ENCODE data around the gene FAM229A. TPM values are rescaled to one million over a fixed set of nuclear protein-coding genes. Genes with fewer than 3 reads are reported as not detected.

The FAM229A gene, protein sequence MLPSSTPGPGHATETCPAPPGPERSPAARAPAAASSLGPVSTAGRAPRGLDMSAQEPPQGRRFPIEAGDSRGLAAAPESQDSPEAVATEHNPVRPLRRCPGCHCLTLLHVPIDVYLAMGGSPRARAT
- 86.3 and 131 TPM in 2 replicates for total RNA-seq (2011; cell fraction: chromatin; rRNA removed; ENCODE audit: low replicate concordance)
- total RNA-seq (2011; cell fraction: nucleolus; rRNA removed), result 70.1 and 80.5 TPM in 2 replicates
- 83.9 and 97.2 TPM in 2 replicates for total RNA-seq (2011; cell fraction: nucleoplasm; rRNA removed)
- total RNA-seq (2014; rRNA removed) (6.7 and 7.4 TPM in 2 replicates), total RNA-seq (2014; rRNA removed; fragmentation: Illumina TruSeq; extraction: Trizol) (3.6 and 4.0 TPM in 2 replicates), total RNA-seq (2015; rRNA removed; fragmentation: Illumina TruSeq; extraction: Trizol) (2.9 and 3.4 TPM in 2 replicates), total RNA-seq (2021) (11.6 and 12.7 TPM in 2 replicates), polyA plus RNA-seq (2011; rRNA removed) (10.9 and 18.6 TPM in 2 replicates), polyA plus RNA-seq (2014; fragmentation: Illumina TruSeq; extraction: Trizol) (9.5 and 9.7 TPM in 2 replicates), polyA plus RNA-seq (2014; fragmentation: Nextera tagmentation; extraction: Ambion mirVana) (under 1 TPM; 0.04 TPM), polyA plus RNA-seq (2014; rRNA removed) (17.9 and 21.6 TPM in 2 replicates), polyA minus RNA-seq (2011; rRNA and poly(A)+ RNA removed) (4.5 and 5.5 TPM in 2 replicates), Bru-seq, nascent RNA (percentile 62 among the genes with signal in this experiment), BruChase-seq, experiment 1, labeled RNA remaining after a 2-hour chase (percentile 73 among the genes with signal in this experiment), BruChase-seq, experiment 2, labeled RNA remaining after a 6-hour chase (percentile 70 among the genes with signal in this experiment)
- polyA plus RNA-seq (2011; cell fraction: cytosol; rRNA removed), result 7.0 and 9.1 TPM in 2 replicates
- 76.1 and 118 TPM in 2 replicates for polyA plus RNA-seq (2011; cell fraction: nucleus; rRNA removed)
- polyA plus RNA-seq (2012), result 9.5 and 33.7 TPM in 2 replicates
- 1.1 and 1.6 TPM in 2 replicates for polyA minus RNA-seq (2011; cell fraction: cytosol; rRNA and poly(A)+ RNA removed)
- 13.0 and 14.4 TPM in 2 replicates for polyA minus RNA-seq (2011; cell fraction: nucleus; rRNA and poly(A)+ RNA removed)
- long read RNA-seq, experiment 1, transcript FAM229A-202 (2 exons, 2,759 nt), result major isoform, 8 of 14 reads
- long read RNA-seq, experiment 1, partial matches to known transcripts, result 0 of 14 reads
- long read RNA-seq, experiment 1, other reads (novel, unspliced or antisense), result 6 of 14 reads
- long read RNA-seq, experiment 2, result 0 reads
- long read RNA-seq, experiment 3, result 0 reads

GRCh38 chr1:32362474-32363313, at the start of gene FAM229A, which contains the start of gene TSSK3:
TSS of gene FAM229A (minus strand) at chr1:32362485. CDS start at chr1:32362091, 394 bp downstream.
TSS of gene TSSK3 (plus strand) at chr1:32362539. CDS start at chr1:32362702, 163 bp downstream.
- WGBS (ENCODE audit: insufficient coverage, low coverage, missing lambda C conversion rate), result 87% methylated on average over 16 of the region's 17 CpGs
- Histone ChIP-seq H3K36me3 (ENCODE audit: control insufficient read depth, insufficient read depth, low read length) (peaks cover 63% of the 10 kb centered on the region), H2AFZ (ENCODE audit: low read depth, low read length) (no peak within 1 kb of the TSS), H3K27ac (ENCODE audit: extremely low read depth, low read depth, low read length) (no peak within 1 kb of the TSS), H3K79me2 (ENCODE audit: control insufficient read depth, insufficient read depth, low read length) (no peaks in the 10 kb centered on the region), H3K4me3 (no peak within 1 kb of the TSS), H3K4me2 (ENCODE audit: insufficient read depth, low read length) (no peak within 1 kb of the TSS), H3K27me3 (ENCODE audit: control insufficient read depth in 2 of 2, insufficient read depth in 2 of 2, low read length in 2 of 2) (no peaks in the 10 kb centered on the region), H4K20me1 (replicated peaks; ENCODE audit: control insufficient read depth, insufficient read depth, low read length) (no peaks in the 10 kb centered on the region), H3K4me1 (replicated peaks in 1 of 2; ENCODE audit: control insufficient read depth in 2 of 2, insufficient read depth in 2 of 2, low read length in 2 of 2) (peaks cover 0 to 4% of the 10 kb centered on the region in 2 experiments; a peak in 1 of 5 replicates), H3K9me3 (replicated peaks; ENCODE audit: control insufficient read depth, insufficient read depth, low read depth, low read length) (no peaks in the 10 kb centered on the region), H3K9me1 (ENCODE audit: control insufficient read depth, insufficient read depth, low read length) (no peaks in the 10 kb centered on the region), H3K9ac (ENCODE audit: insufficient read depth in 1 of 2, low read depth in 2 of 2, low read length in 2 of 2) (0 out of 4 replicates have a peak within 1 kb of the TSS, but pooled peaks of 1 of the 2 experiments have one; percentile 10)
- POLR2A ChIA-PET, result interaction anchor here (1.0 to 3.2 kb wide), 7 partner anchors 9 to 32 kb away, joined by 3 to 16 read pairs (median 8); partner anchors contain the start of genes BSDC1 and MARCKSL1
- in situ Hi-C loops (cut with MboI) (no loop called here), intact Hi-C loops (cut with micrococcal nuclease) (no loop called here)
- CTCF ChIA-PET (ENCODE audit: low intra/inter-chr PET ratio), result no interaction called here
- TF ChIP-seq, protein P1, sequence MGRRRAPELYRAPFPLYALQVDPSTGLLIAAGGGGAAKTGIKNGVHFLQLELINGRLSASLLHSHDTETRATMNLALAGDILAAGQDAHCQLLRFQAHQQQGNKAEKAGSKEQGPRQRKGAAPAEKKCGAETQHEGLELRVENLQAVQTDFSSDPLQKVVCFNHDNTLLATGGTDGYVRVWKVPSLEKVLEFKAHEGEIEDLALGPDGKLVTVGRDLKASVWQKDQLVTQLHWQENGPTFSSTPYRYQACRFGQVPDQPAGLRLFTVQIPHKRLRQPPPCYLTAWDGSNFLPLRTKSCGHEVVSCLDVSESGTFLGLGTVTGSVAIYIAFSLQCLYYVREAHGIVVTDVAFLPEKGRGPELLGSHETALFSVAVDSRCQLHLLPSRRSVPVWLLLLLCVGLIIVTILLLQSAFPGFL (CRISPR knock-in tag; IDR thresholded peaks at IDR 0.05), result no peak
- TF ChIP-seq KAT2B (IDR thresholded peaks at IDR 0.05; ENCODE audit: low read depth, low read length) (no peak), PML (IDR thresholded peaks at IDR 0.05; ENCODE audit: low read length) (0 out of 2 replicates have a peak, but pooled peaks have one; percentile 31), POLR2A (conservative IDR thresholded peaks at IDR 0.05) (peak; percentile 48; the same call in 1 of the 2 replicates), POLR2AphosphoS5 (IDR thresholded peaks at IDR 0.05; ENCODE audit: control insufficient read depth, insufficient read depth, low read depth, low read length) (peak; percentile 28; the same call in 1 of the 2 replicates), POLR2AphosphoS2 (IDR thresholded peaks at IDR 0.05; ENCODE audit: low read length) (0 out of 2 replicates have a peak, but pooled peaks have one; percentile 44), TAF7 (tag; IDR thresholded peaks at IDR 0.05) (no peak), ZBED1 (IDR thresholded peaks at IDR 0.05) (peak; percentile 60; the same call in 1 of the 2 replicates), SUPT5H (IDR thresholded peaks at IDR 0.05) (peak; percentile 41; the same call in 1 of the 2 replicates)
- TF ChIP-seq, protein P2, sequence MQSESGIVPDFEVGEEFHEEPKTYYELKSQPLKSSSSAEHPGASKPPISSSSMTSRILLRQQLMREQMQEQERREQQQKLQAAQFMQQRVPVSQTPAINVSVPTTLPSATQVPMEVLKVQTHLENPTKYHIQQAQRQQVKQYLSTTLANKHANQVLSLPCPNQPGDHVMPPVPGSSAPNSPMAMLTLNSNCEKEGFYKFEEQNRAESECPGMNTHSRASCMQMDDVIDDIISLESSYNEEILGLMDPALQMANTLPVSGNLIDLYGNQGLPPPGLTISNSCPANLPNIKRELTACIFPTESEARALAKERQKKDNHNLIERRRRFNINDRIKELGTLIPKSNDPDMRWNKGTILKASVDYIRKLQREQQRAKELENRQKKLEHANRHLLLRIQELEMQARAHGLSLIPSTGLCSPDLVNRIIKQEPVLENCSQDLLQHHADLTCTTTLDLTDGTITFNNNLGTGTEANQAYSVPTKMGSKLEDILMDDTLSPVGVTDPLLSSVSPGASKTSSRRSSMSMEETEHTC (IDR thresholded peaks at IDR 0.05), result no peak
- no peak; the same call in 2 of the 3 replicates for ATAC-seq
- no TSS peak for BruUV-seq (replicated peaks)
- DNase-seq (ENCODE audit: extremely low read depth in 1 of 4, low spot score in 3 of 4), result no peak
- FAIRE-seq, result no peak

Data from K562 (cell line).